Neural cell (in vitro differentiated cells): ENCODE measurements around the gene ZNF148. TPM values are rescaled to one million over a fixed set of nuclear protein-coding genes. Genes with fewer than 3 reads are reported as not detected.

Experiments used
- H2AFZ ChIP-seq: fragments of 200-600, 300-800 bp; sonication (generic), shearing (Covaris generic); 2 replicates; pipeline ENCODE4 v1.6.0; 2014; ENCODE audit warnings: low read depth, mild to moderate bottlenecking, antibody characterized with exemption, low read length, moderate library complexity
- H3F3A ChIP-seq: fragments of 200-600 bp; shearing (Covaris generic); 2 replicates; pipeline ENCODE4 v1.6.1; 2016; ENCODE audit warnings: mild to moderate bottlenecking, moderate library complexity, mixed read lengths, antibody characterized with exemption, low read length; ENCODE audit not compliant: insufficient read depth, poor library complexity, severe bottlenecking
- H3K27ac ChIP-seq: fragments of 200-600, 300-800 bp; sonication (generic), shearing (Covaris generic); 2 replicates; pipeline ENCODE4 v1.5.1; 2014; ENCODE audit warnings: mild to moderate bottlenecking, low read length, moderate library complexity
- H3K27me3 ChIP-seq: fragments of 300-800, 200-600 bp; sonication (generic), shearing (Covaris generic); 2 replicates; pipeline ENCODE4 v1.6.0; 2014; ENCODE audit warnings: mild to moderate bottlenecking, low read depth, low read length, moderate library complexity; ENCODE audit not compliant: insufficient read depth
- H3K36me3 ChIP-seq: fragments of 300-800, 200-600 bp; sonication (generic), shearing (Covaris generic); 2 replicates; pipeline ENCODE4 v1.5.1; 2014; ENCODE audit warnings: mild to moderate bottlenecking, antibody characterized with exemption, low read length, moderate library complexity; ENCODE audit not compliant: insufficient read depth
- H3K4me2 ChIP-seq: fragments of 300-800, 200-600 bp; sonication (generic), shearing (Covaris generic); 2 replicates; pipeline ENCODE4 v1.6.0; 2014; ENCODE audit warnings: mild to moderate bottlenecking, low read length
- H3K4me3 ChIP-seq: fragments of 300-800, 200-600 bp; sonication (generic), shearing (Covaris generic); 2 replicates; pipeline ENCODE4 v1.5.1; 2014; ENCODE audit warnings: mild to moderate bottlenecking, low read length, moderate library complexity
- H3K79me2 ChIP-seq: fragments of 200-600 bp; shearing (Covaris generic); replicated peaks from 2 replicates; pipeline ENCODE4 v1.6.0; 2014; ENCODE audit warnings: mild to moderate bottlenecking, low read length, moderate library complexity; ENCODE audit not compliant: insufficient read depth
- H3K9ac ChIP-seq: fragments of 300-800, 200-600 bp; sonication (generic), shearing (Covaris generic); 2 replicates; pipeline ENCODE4 v1.6.1; 2016; ENCODE audit warnings: mild to moderate bottlenecking, low read length, mixed read lengths
- H3K9me2 ChIP-seq: fragments of 200-600 bp; shearing (Covaris generic); 2 replicates; pipeline ENCODE4 v1.6.1; 2016; ENCODE audit warnings: mild to moderate bottlenecking, low read length, mixed read lengths; ENCODE audit not compliant: insufficient read depth
- H3K9me3 ChIP-seq: fragments of 200-600, 300-800 bp; sonication (generic), shearing (Covaris generic); 2 replicates; pipeline ENCODE4 v1.6.1; 2016; ENCODE audit warnings: mild to moderate bottlenecking, mixed run types, low read length, moderate library complexity, mixed read lengths
- H4K20me1 ChIP-seq: fragments of 200-600 bp; shearing (Covaris generic); 2 replicates; pipeline ENCODE4 v1.6.1; 2016; ENCODE audit warnings: mild to moderate bottlenecking, mixed run types; ENCODE audit not compliant: insufficient read depth
- CTCF ChIP-seq: fragments of 450-650 bp; IDR thresholded peaks from 2 replicates; pipeline ENCODE4 v1.5.1; 2014; ENCODE audit warnings: antibody characterized with exemption, mild to moderate bottlenecking, moderate library complexity; ENCODE audit not compliant: poor library complexity, severe bottlenecking
- EP300 ChIP-seq: fragments of 450-650 bp; conservative IDR thresholded peaks from 2 replicates; pipeline ENCODE4 v1.6.1; 2014; ENCODE audit warnings: antibody characterized with exemption, mild to moderate bottlenecking, moderate library complexity; ENCODE audit not compliant: poor library complexity, severe bottlenecking
- EZH2 ChIP-seq: fragments of 200-600, 300-800 bp; shearing (Covaris generic), sonication (generic); IDR thresholded peaks from 2 replicates; pipeline ENCODE4 v1.6.1; 2014; ENCODE audit warnings: antibody characterized with exemption, low read length, borderline replicate concordance, mild to moderate bottlenecking; ENCODE audit not compliant: insufficient read depth, poor library complexity, severe bottlenecking
- MXI1 ChIP-seq: fragments of 450-650 bp; conservative IDR thresholded peaks from 2 replicates; pipeline ENCODE4 v1.6.1; 2014; ENCODE audit warnings: antibody characterized with exemption, mild to moderate bottlenecking; ENCODE audit not compliant: poor library complexity, severe bottlenecking
- POLR2AphosphoS5 ChIP-seq: IDR thresholded peaks from 2 replicates; pipeline ENCODE4 v1.6.1; 2012
- RAD21 ChIP-seq: fragments of 450-650 bp; conservative IDR thresholded peaks from 2 replicates; pipeline ENCODE4 v1.6.1; 2014; ENCODE audit warnings: antibody characterized with exemption, mild to moderate bottlenecking, moderate library complexity
- REST ChIP-seq: IDR thresholded peaks from 2 replicates; pipeline ENCODE4 v1.6.1; 2012; ENCODE audit warnings: borderline replicate concordance
- SMC3 ChIP-seq: fragments of 450-650 bp; conservative IDR thresholded peaks from 2 replicates; pipeline ENCODE4 v1.6.1; 2014; ENCODE audit warnings: antibody characterized with exemption, mild to moderate bottlenecking, moderate library complexity; ENCODE audit not compliant: poor library complexity
- TAF1 ChIP-seq: IDR thresholded peaks from 2 replicates; pipeline ENCODE4 v1.6.1; 2012; ENCODE audit warnings: low read depth
- polyA minus RNA-seq: library from RNA; depleted of rRNA, polyadenylated mRNA; stranded (reverse); fragments of >200 nt; gene quantifications from 2 replicates; pipeline ENCODE4 v1.2.3, GENCODE V29; 2014
- polyA plus RNA-seq: library from polyadenylated mRNA; depleted of rRNA; stranded (reverse); fragments of >200 nt; gene quantifications from 2 replicates; pipeline ENCODE4 v1.2.3, GENCODE V29; 2014

ZNF148 gene
- 16.2 and 16.9 TPM in 2 replicates for polyA plus RNA-seq
- polyA minus RNA-seq, result 86.7 and 95.7 TPM in 2 replicates

- Histone ChIP-seq H3K4me3 (peak within 1 kb of the TSS; percentile 85), H3K4me2 (peak within 1 kb of the TSS; percentile 99), H3K9ac (peak within 1 kb of the TSS; percentile 95), H2AFZ (peak within 1 kb of the TSS; percentile 98), H3K79me2 (peaks cover 41% of the 10 kb centered on the region), H3K27ac (peak within 1 kb of the TSS; percentile 93), H4K20me1 (peaks cover 3% of the 10 kb centered on the region), H3K9me2 (no peaks in the 10 kb centered on the region), H3K36me3 (no peaks in the 10 kb centered on the region), H3K9me3 (no peaks in the 10 kb centered on the region), H3K27me3 (no peaks in the 10 kb centered on the region), H3F3A (peaks cover 8% of the 10 kb centered on the region)
- TF ChIP-seq MXI1, result peak; percentile 89
- peak; percentile 93 for TF ChIP-seq TAF1
- peak; percentile 34 for TF ChIP-seq CTCF
- TF ChIP-seq EP300, result no peak
- TF ChIP-seq EZH2, result no peak
- TF ChIP-seq SMC3, result peak; percentile 59
- TF ChIP-seq RAD21, result peak; percentile 54
- peak; percentile 72 for TF ChIP-seq POLR2AphosphoS5
- peak; percentile 74 for TF ChIP-seq REST
Observed at GRCh38 chr3:125374996-125375941, at the start of gene ZNF148. Gene ZNF148 (minus strand): TSS chr3:125375325. CDS start chr3:125313640, 61,685 bp downstream.

- H3K4me2 ChIP-seq, result no peak overlapping the region
- H3K27me3 ChIP-seq, result no peaks in the 10 kb centered on the region
- H3K79me2 ChIP-seq, result no peaks in the 10 kb centered on the region
- H3F3A ChIP-seq, result no peaks in the 10 kb centered on the region
- H2AFZ ChIP-seq, result no peak overlapping the region
- no peaks in the 10 kb centered on the region for H4K20me1 ChIP-seq
- no peak overlapping the region for H3K9ac ChIP-seq
- H3K4me3 ChIP-seq, result no peak overlapping the region
- H3K9me2 ChIP-seq, result no peaks in the 10 kb centered on the region
- TF ChIP-seq MXI1 (no peak), RAD21 (no peak), EP300 (no peak), SMC3 (no peak), REST (no peak), POLR2AphosphoS5 (no peak), CTCF (no peak), EZH2 (no peak), TAF1 (no peak)
- no peaks in the 10 kb centered on the region for H3K36me3 ChIP-seq
- H3K9me3 ChIP-seq, result no peaks in the 10 kb centered on the region
- H3K27ac ChIP-seq, result no peak overlapping the region
Observed at GRCh38 chr3:125418306-125418705, 43.2 kb upstream of the ZNF148 start.
